Skin epidermis (tissue), 12 donors: ENCODE data around the gene CCDC88C.
A peak's percentile ranks its signal among the peaks of the same experiment; 100 is the strongest.

Source experiments
- H3K27ac ChIP-seq, 21 experiments: fragments of 200-600 bp; sonication (generic) in 11 of 21; one replicate each; pipeline ENCODE4 v1.5.0; 2020; ENCODE audit warnings: mild to moderate bottlenecking in 3 of 21, inconsistent platforms in 2 of 21, moderate library complexity in 2 of 21
- H3K4me3 ChIP-seq, 7 experiments: fragments of 200-600 bp; sonication (generic) in 2 of 7; one replicate each; pipeline ENCODE4 v1.5.0; 2020; ENCODE audit warnings: inconsistent platforms in 2 of 7, mild to moderate bottlenecking in 2 of 7, moderate library complexity in 1 of 7

CCDC88C gene

GRCh38 chr14:91371990-91372375, 45.6 kb downstream of the CCDC88C start:
- peak overlapping the region in 16 of 21 experiments; percentile 8 to 87 (median 62) for H3K27ac ChIP-seq
- H3K4me3 ChIP-seq, result no peak overlapping the region

GRCh38 chr14:91371011-91371989, 46.3 kb downstream of the CCDC88C start:
- Histone ChIP-seq H3K4me3 (peak overlapping the region in 1 of 7 experiments; percentile 5), H3K27ac (peak overlapping the region in 18 of 21 experiments; percentile 8 to 87 (median 61))

GRCh38 chr14:91369628-91370445, 47.8 kb downstream of the CCDC88C start:
- Histone ChIP-seq H3K27ac (peak overlapping the region in 19 of 21 experiments; percentile 8 to 87 (median 46)), H3K4me3 (peak overlapping the region in 2 of 7 experiments; percentile 8 to 21)

GRCh38 chr14:91368776-91369416, 48.7 kb downstream of the CCDC88C start:
- Histone ChIP-seq H3K4me3 (no peak overlapping the region), H3K27ac (peak overlapping the region in 5 of 21 experiments; percentile 13 to 87 (median 84))

- H3K4me3 ChIP-seq, result no peak overlapping the region
- H3K27ac ChIP-seq, result peak overlapping the region in 11 of 21 experiments; percentile 12 to 87 (median 42)
Observed at GRCh38 chr14:91367173-91368171, 50.1 kb downstream of the CCDC88C start.

- Histone ChIP-seq H3K27ac (peak overlapping the region in 5 of 21 experiments; percentile 21 to 87 (median 41)), H3K4me3 (no peak overlapping the region)
Observed at GRCh38 chr14:91366749-91367148, 50.9 kb downstream of the CCDC88C start.

- Histone ChIP-seq H3K4me3 (no peak overlapping the region), H3K27ac (peak overlapping the region in 1 of 21 experiments; percentile 45)
Observed at GRCh38 chr14:91365552-91365951, 52.1 kb downstream of the CCDC88C start.

GRCh38 chr14:91364524-91365270, 52.9 kb downstream of the CCDC88C start:
- H3K4me3 ChIP-seq, result no peak overlapping the region
- peak overlapping the region in 2 of 21 experiments; percentile 17 to 45 for H3K27ac ChIP-seq

GRCh38 chr14:91363776-91364523, 53.7 kb downstream of the CCDC88C start:
- peak overlapping the region in 3 of 21 experiments; percentile 8 to 51 (median 38) for H3K27ac ChIP-seq
- no peak overlapping the region for H3K4me3 ChIP-seq

- Histone ChIP-seq H3K27ac (peak overlapping the region in 15 of 21 experiments; percentile 2 to 66 (median 29)), H3K4me3 (no peak overlapping the region)
Observed at GRCh38 chr14:91361233-91361811, 56.3 kb downstream of the CCDC88C start.

- Histone ChIP-seq H3K4me3 (no peak overlapping the region), H3K27ac (peak overlapping the region in 11 of 21 experiments; percentile 2 to 66 (median 45))
Observed at GRCh38 chr14:91360490-91361232, 57.0 kb downstream of the CCDC88C start.

- no peak overlapping the region for H3K27ac ChIP-seq
- no peak overlapping the region for H3K4me3 ChIP-seq
Observed at GRCh38 chr14:91358654-91359220, 58.9 kb downstream of the CCDC88C start.

- Histone ChIP-seq H3K27ac (peak overlapping the region in 1 of 21 experiments; percentile 1), H3K4me3 (no peak overlapping the region)
Observed at GRCh38 chr14:91358025-91358319, 59.6 kb downstream of the CCDC88C start.

GRCh38 chr14:91357272-91358024, 60.2 kb downstream of the CCDC88C start:
- H3K4me3 ChIP-seq, result no peak overlapping the region
- H3K27ac ChIP-seq, result peak overlapping the region in 2 of 21 experiments; percentile 37 to 81

GRCh38 chr14:91356181-91356763, 61.3 kb downstream of the CCDC88C start:
- no peak overlapping the region for H3K4me3 ChIP-seq
- peak overlapping the region in 3 of 21 experiments; percentile 12 to 81 (median 21) for H3K27ac ChIP-seq
